Fibroblast of gingiva (primary cell): ENCODE results near the gene MYO19.

Experiments used
- DNase-seq: peaks from one replicate; pipeline ENCODE4 v3.0.0-alpha.2; 2011; ENCODE audit warnings: low read depth

Gene MYO19

GRCh38 chr17:36534840-36535668 is at the start of gene MYO19, which contains the start of gene PIGW:
TSS of gene MYO19 (minus strand) at chr17:36534868. CDS start at chr17:36532538, 2,330 bp downstream.
TSS of gene PIGW (plus strand) at chr17:36534987. CDS start at chr17:36537102, 2,115 bp downstream.
- DNase-seq: peak; percentile 89

GRCh38 chr17:36583787-36584186 is 49.1 kb upstream of the MYO19 start:
- no peak for DNase-seq

GRCh38 chr17:36578671-36579070 is 44.0 kb upstream of the MYO19 start:
- DNase-seq: peak; percentile 14

GRCh38 chr17:36576793-36577192 is 42.1 kb upstream of the MYO19 start:
- DNase-seq: no peak

GRCh38 chr17:36575028-36575427 is 40.4 kb upstream of the MYO19 start:
- DNase-seq: no peak

GRCh38 chr17:36566081-36566480 is 31.4 kb upstream of the MYO19 start:
- no peak for DNase-seq

GRCh38 chr17:36553459-36553858 is 18.8 kb upstream of the MYO19 start:
- DNase-seq: no peak

- no peak for DNase-seq
Observed at GRCh38 chr17:36550491-36551417, 16.1 kb upstream of the MYO19 start.

- no peak for DNase-seq
Observed at GRCh38 chr17:36547776-36548175, 13.1 kb upstream of the MYO19 start.

- DNase-seq: no peak
Observed at GRCh38 chr17:36546418-36547093, 11.9 kb upstream of the MYO19 start.

GRCh38 chr17:36545465-36546417 is 11.1 kb upstream of the MYO19 start:
- DNase-seq: peak; percentile 99

GRCh38 chr17:36545077-36545464 is 10.4 kb upstream of the MYO19 start:
- no peak for DNase-seq

GRCh38 chr17:36544307-36545076 is 9.8 kb upstream of the MYO19 start, which contains the start of gene GGNBP2:
TSS of gene GGNBP2 (plus strand) at chr17:36544919. CDS start at chr17:36545725, 806 bp downstream.
- DNase-seq: peak; percentile 90

- DNase-seq: peak; percentile 52
Observed at GRCh38 chr17:36544044-36544306, 9.3 kb upstream of the MYO19 start.

- no peak for DNase-seq
Observed at GRCh38 chr17:36542755-36543154, 8.1 kb upstream of the MYO19 start.

GRCh38 chr17:36540696-36541095 is 6.0 kb upstream of the MYO19 start:
- DNase-seq: no peak

- DNase-seq: no peak
Observed at GRCh38 chr17:36535669-36536081, 1.0 kb upstream of the MYO19 start.

GRCh38 chr17:36533935-36534839 is 481 bp downstream of the MYO19 start:
- peak; percentile 42 for DNase-seq

- DNase-seq: no peak
Observed at GRCh38 chr17:36532435-36532975, 2.2 kb downstream of the MYO19 start.
